CD1c-positive myeloid dendritic cell (primary cell): Measurements from ENCODE around the gene PRCC.

Experiments
- DNase-seq: peaks from one replicate; pipeline ENCODE4 v3.0.0-alpha.2; 2016; ENCODE audit errors: extremely low spot score

Gene PRCC

GRCh38 chr1:156796340-156797097 is 29.2 kb downstream of the PRCC start:
- no peak for DNase-seq

DNA sequence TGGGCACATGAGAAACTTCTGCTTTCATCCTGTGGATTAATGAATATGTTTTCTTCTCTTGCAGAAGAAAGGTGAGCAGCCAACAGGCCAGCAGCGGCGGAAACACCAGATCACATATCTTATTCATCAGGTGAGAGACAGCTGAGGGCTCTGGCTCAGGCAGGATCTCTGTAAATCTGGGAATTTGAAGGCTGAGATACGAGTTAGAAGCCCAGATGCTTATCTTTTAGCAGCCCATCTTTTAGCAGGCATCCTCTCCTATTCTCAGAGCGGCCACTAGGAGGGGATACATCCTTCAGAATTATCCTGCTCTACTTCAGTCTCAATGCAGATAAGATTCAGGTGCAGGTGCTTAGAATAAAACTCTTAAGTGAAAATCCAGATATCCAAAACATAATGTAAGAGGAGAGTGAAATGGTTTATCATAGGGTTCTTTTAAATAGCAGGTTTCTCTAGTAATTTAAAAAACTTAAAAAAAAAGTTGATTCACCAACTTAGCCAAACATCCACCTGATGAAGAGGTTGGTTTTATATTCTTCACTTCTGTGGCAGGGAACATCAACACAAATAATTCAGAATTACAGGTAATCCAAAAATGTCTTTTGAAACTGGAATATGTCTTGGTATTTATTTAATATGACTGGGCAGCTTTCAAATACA is 30.0 kb downstream of the PRCC start:
- peak; percentile 74 for DNase-seq

GRCh38 chr1:156801409-156802121 is 34.2 kb downstream of the PRCC start:
- no peak for DNase-seq

- DNase-seq = no peak
Observed at GRCh38 chr1:156802421-156802935, 35.1 kb downstream of the PRCC start.

DNA sequence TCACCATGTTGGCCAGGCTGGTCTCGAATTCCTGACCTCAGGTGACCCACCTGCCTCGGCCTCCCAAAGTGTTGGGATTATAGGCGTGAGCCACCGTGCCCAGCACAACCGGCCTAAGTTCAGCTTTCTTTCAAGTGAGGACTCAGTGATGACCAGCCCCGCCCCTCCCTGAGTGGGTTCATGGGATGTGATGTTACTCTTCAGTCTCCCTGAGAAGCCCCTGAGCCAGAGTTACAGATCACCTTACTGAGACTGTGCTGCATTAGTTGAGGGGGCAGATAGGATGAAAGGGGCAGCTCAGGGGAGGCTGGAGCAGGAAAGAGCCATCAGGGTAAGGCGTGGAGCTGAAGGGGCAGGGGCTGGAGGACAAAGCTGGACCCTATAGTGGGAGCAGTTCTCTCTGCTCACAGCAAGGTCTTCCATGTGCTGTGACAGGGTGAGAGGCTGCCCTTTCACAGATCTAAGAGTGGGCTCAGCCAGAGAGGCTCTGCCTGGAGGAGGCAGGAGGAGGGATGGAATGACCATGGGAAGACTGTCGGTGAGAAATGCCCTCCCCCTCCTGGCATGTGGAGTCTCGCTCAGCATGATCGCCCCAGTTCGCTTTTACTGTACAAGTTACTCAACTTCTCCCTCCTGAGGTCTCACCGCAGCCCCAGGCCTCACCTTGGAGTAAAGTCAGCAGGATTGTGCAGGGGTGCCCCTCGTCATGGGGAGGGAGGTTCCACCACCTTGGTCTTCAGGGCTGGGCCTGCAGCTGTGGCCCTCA is 35.9 kb downstream of the PRCC start:
- DNase-seq = no peak

DNA sequence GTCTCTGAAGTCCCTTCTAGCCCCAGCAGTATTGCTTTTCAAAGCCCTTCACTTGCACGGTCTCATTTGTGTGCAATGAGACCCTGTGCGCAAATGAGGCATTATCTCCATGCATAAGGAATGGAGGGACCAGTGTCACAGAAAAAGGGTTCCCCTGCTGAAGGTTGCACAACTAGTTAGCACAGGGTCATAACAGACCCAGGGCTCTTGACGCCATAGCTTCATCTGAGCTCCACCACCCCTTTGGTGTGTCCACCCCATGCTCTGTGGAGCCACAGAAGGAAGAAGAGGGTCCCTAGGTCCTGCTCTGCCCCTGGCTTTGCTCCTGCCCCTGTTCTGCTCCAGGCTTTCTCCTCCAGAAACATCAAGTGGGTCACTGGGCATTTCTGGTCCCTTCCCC is 36.7 kb downstream of the PRCC start:
- DNase-seq = no peak

- DNase-seq = peak; percentile 74
Observed at GRCh38 chr1:156804572-156805243, 37.4 kb downstream of the PRCC start.

- DNase-seq = no peak
Observed at GRCh38 chr1:156805766-156806511, 38.6 kb downstream of the PRCC start.

DNA sequence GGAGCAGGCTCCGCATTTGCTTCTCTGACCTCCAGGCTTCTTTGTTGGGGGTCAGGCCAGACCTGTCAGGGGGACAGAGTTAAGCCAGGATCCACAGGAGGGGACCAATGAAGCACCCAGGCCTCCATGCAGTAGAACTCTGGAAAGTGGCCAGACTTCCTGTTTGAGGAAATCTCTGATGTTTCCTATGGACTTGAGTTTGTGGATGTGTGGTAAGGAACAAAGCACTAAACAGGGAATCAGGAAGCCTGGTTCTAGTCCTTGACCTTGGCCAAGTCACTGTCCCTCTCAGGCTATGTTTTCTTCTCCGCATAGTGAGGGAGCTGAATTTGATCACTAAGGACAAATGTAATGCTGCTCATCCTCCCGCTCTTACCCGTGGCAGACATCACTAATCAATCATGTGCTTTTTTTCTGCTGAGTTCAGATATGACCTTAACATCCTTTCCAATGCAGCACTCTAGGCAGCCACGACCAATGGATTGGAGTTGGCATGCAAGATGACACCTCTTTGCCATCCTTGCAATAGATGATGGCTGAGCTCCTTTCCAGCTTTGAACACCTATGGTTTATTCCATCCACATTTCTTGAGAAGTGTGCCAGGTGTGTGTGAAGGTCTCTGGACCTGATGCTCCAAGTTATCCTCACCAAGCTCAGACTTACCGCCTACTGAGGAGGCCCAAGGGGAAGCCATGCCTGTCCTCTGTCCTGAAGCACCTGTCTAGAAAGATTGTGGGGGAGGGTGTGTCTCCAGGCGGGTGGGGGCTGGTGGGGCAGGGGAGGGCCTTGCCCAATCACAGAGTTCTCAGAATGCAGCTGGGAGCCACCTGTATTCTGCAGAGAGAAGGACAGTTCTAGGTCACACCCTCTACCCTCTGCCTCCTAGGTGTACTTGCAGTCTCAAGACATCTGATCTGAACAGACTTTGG is 39.4 kb downstream of the PRCC start:
- DNase-seq = no peak

GRCh38 chr1:156807627-156808026 is 40.3 kb downstream of the PRCC start:
- DNase-seq = no peak

GRCh38 chr1:156808186-156809030 is 41.1 kb downstream of the PRCC start:
- DNase-seq = no peak

DNA sequence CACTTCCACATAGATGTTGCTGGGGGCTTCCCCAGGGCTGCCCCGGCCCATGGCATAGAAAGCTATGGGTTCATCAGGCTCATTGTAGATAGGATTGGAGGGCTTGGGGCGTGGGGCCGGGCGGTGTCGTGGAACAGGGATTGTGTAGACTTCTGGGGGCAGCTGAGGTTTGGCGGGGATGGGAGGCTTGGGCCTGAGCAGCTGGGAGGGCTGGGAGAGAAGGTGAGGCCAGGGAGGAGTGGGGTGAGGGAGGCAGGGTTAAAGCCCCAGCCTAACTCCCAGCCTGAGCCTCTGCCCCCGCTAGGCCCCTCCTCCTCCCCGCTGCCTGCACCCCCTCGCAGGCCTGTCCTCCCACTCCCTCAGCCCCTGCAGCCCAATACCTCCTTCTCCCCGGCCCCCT is 41.9 kb downstream of the PRCC start:
- DNase-seq = no peak

GRCh38 chr1:156809711-156810366 is 42.5 kb downstream of the PRCC start:
- DNase-seq = no peak

DNA sequence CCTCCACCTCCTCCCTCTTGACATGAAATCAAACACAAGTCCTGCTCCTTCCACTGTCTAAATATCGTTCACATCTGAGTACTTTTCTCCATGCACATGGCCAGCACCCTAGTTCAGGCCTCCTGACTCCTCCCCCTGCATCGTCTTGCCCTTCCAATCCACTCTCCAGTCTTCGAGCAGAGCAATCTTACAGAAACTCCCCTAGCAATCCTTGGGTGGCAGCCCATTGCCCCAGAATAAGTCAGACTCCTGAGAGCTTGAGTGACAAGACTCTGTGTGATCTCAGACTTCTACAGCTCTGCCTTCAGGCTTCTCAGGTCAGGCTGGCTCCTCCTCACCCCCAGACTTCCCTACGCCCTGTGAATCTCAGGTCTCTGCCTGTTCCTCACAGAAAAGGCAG is 43.8 kb downstream of the PRCC start:
- no peak for DNase-seq

GRCh38 chr1:156812293-156812990 is 45.1 kb downstream of the PRCC start:
- no peak for DNase-seq

- DNase-seq = no peak
Observed at GRCh38 chr1:156813298-156813697, 46.0 kb downstream of the PRCC start.
